ENCODE results near the gene RHOT1. TPM values are rescaled to one million over a fixed set of nuclear protein-coding genes. Genes with fewer than 3 reads are reported as not detected.

RHOT1 gene
- total RNA-seq, 1 donor from 2014 or later: 26.2 TPM

GRCh38 chr17:32120141-32120540 lies 22.2 kb upstream of the RHOT1 start:
- no peaks in the 10 kb centered on the region for H3K36me3 Mint-ChIP-seq
- no peak for DNase-seq (ENCODE audit: extremely low spot score, unreplicated experiment)
- H3K4me3 Mint-ChIP-seq: no peak overlapping the region
- TF ChIP-seq, protein P1, sequence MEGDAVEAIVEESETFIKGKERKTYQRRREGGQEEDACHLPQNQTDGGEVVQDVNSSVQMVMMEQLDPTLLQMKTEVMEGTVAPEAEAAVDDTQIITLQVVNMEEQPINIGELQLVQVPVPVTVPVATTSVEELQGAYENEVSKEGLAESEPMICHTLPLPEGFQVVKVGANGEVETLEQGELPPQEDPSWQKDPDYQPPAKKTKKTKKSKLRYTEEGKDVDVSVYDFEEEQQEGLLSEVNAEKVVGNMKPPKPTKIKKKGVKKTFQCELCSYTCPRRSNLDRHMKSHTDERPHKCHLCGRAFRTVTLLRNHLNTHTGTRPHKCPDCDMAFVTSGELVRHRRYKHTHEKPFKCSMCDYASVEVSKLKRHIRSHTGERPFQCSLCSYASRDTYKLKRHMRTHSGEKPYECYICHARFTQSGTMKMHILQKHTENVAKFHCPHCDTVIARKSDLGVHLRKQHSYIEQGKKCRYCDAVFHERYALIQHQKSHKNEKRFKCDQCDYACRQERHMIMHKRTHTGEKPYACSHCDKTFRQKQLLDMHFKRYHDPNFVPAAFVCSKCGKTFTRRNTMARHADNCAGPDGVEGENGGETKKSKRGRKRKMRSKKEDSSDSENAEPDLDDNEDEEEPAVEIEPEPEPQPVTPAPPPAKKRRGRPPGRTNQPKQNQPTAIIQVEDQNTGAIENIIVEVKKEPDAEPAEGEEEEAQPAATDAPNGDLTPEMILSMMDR (conservative IDR thresholded peaks at IDR 0.05): no peak
- no peaks in the 10 kb centered on the region for H3K9me3 Mint-ChIP-seq
- peaks cover 19% of the 10 kb centered on the region for H3K4me1 Mint-ChIP-seq (ENCODE audit: unreplicated experiment)
- no peak overlapping the region for H3K27ac Mint-ChIP-seq
- H3K27me3 Mint-ChIP-seq: no peaks in the 10 kb centered on the region

GRCh38 chr17:32120716-32121115 lies 21.6 kb upstream of the RHOT1 start:
- Mint-ChIP-seq H3K27ac (no peak overlapping the region), H3K4me1 (ENCODE audit: unreplicated experiment) (peaks cover 24% of the 10 kb centered on the region), H3K4me3 (no peak overlapping the region), H3K9me3 (no peaks in the 10 kb centered on the region), H3K27me3 (no peaks in the 10 kb centered on the region), H3K36me3 (no peaks in the 10 kb centered on the region)
- no peak for DNase-seq (ENCODE audit: extremely low spot score, unreplicated experiment)
- TF ChIP-seq, protein P1 (conservative IDR thresholded peaks at IDR 0.05): no peak

- Mint-ChIP-seq H3K27ac (no peak overlapping the region), H3K4me1 (ENCODE audit: unreplicated experiment) (peaks cover 28% of the 10 kb centered on the region), H3K4me3 (no peak overlapping the region), H3K9me3 (no peaks in the 10 kb centered on the region), H3K27me3 (no peaks in the 10 kb centered on the region), H3K36me3 (no peaks in the 10 kb centered on the region)
- no peak for DNase-seq (ENCODE audit: extremely low spot score, unreplicated experiment)
- TF ChIP-seq, protein P1 (conservative IDR thresholded peaks at IDR 0.05): no peak
These were observed 18.5 kb upstream of the RHOT1 start for GRCh38 chr17:32123782-32124181.

DNA sequence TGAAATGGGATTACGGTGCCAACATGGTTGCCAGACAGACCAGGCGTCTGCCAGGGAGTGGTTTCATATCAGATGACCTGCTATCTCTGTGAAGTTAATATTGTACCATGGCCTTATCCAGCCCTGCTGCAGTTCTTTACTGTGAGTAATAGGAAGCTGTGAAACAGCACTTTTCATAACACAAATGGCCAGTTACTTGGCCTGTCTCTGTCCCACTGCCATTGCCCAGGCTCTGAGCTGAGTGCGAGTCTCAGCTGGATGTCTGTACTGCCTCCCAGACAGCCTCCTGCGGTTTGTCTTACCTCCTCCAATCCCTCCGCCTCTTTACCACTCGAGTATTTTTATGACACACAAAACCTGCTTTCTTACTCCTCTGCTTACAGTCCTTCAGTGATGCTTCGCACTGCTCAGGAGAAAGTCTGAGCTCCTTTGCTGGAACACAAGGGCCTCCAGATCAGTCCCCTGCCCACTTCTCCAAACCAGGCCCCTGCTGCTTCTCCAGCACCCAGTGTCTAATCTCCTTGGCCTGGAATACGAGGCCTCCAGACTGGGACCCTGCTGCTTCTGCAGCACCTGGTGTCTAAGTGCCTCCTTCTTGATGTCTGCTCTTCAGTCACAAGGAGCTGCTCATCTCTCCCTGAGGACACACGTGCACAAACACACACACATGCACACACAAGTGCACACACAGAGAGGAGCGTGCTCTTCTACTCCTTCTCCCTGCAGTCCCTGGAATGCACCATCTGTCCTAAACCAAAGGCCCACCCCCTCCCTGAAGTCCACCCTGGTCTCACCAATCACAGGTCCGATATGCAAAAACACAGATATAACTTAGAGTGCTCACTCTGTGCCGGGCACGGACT lies 17.1 kb upstream of the RHOT1 start:
- Mint-ChIP-seq H3K27me3 (no peaks in the 10 kb centered on the region), H3K9me3 (no peaks in the 10 kb centered on the region), H3K36me3 (no peaks in the 10 kb centered on the region), H3K27ac (no peak overlapping the region), H3K4me3 (no peak overlapping the region), H3K4me1 (ENCODE audit: unreplicated experiment) (peaks cover 36% of the 10 kb centered on the region)
- TF ChIP-seq, protein P1 (conservative IDR thresholded peaks at IDR 0.05): no peak
- no peak for DNase-seq (ENCODE audit: extremely low spot score, unreplicated experiment)

- Mint-ChIP-seq H3K4me3 (no peak overlapping the region), H3K4me1 (ENCODE audit: unreplicated experiment) (peaks cover 36% of the 10 kb centered on the region), H3K9me3 (no peaks in the 10 kb centered on the region), H3K36me3 (no peaks in the 10 kb centered on the region), H3K27ac (no peak overlapping the region), H3K27me3 (no peaks in the 10 kb centered on the region)
- DNase-seq (ENCODE audit: extremely low spot score, unreplicated experiment): no peak
- TF ChIP-seq, protein P1 (conservative IDR thresholded peaks at IDR 0.05): no peak
These were observed 16.5 kb upstream of the RHOT1 start for GRCh38 chr17:32125848-32126153.

Data from type B pancreatic cell (in vitro differentiated cells).